WERI-Rb-1 (cell line): Measurements from ENCODE around the gene CCR9.

Experiments used
- DNase-seq: peaks from one replicate; pipeline ENCODE4 v3.0.0-alpha.2; 2020
- H3K27ac ChIP-seq: fragments of 250-450 bp; sonication (Bioruptor Pico); 2 replicates; pipeline ENCODE4 v1.5.1; 2020; ENCODE audit warnings: mild to moderate bottlenecking, moderate library complexity
- H3K27me3 ChIP-seq: fragments of 250-450 bp; sonication (Bioruptor Pico); 2 replicates; pipeline ENCODE4 v1.5.1; 2021; ENCODE audit warnings: mild to moderate bottlenecking, low read depth, moderate library complexity; ENCODE audit not compliant: insufficient read depth, severe bottlenecking
- H3K36me3 ChIP-seq: fragments of 250-450 bp; sonication (Bioruptor Pico); 2 replicates; pipeline ENCODE4 v1.5.1; 2020; ENCODE audit warnings: mild to moderate bottlenecking, moderate library complexity
- H3K4me3 ChIP-seq: 2 replicates; pipeline ENCODE4 v1.5.1; 2011; ENCODE audit warnings: low read depth, mild to moderate bottlenecking, control low read depth, low read length
- H3K9me3 ChIP-seq: fragments of 250-450 bp; sonication (Bioruptor Pico); 2 replicates; pipeline ENCODE4 v1.5.1; 2021; ENCODE audit warnings: mild to moderate bottlenecking, moderate library complexity; ENCODE audit not compliant: severe bottlenecking
- TF ChIP-seq, protein P1 (sequence below): IDR thresholded peaks from 2 replicates; pipeline ENCODE4 v1.5.1; 2011; ENCODE audit warnings: low read depth, mild to moderate bottlenecking, control low read depth, inconsistent platforms, low read length

The CCR9 gene

DNA sequence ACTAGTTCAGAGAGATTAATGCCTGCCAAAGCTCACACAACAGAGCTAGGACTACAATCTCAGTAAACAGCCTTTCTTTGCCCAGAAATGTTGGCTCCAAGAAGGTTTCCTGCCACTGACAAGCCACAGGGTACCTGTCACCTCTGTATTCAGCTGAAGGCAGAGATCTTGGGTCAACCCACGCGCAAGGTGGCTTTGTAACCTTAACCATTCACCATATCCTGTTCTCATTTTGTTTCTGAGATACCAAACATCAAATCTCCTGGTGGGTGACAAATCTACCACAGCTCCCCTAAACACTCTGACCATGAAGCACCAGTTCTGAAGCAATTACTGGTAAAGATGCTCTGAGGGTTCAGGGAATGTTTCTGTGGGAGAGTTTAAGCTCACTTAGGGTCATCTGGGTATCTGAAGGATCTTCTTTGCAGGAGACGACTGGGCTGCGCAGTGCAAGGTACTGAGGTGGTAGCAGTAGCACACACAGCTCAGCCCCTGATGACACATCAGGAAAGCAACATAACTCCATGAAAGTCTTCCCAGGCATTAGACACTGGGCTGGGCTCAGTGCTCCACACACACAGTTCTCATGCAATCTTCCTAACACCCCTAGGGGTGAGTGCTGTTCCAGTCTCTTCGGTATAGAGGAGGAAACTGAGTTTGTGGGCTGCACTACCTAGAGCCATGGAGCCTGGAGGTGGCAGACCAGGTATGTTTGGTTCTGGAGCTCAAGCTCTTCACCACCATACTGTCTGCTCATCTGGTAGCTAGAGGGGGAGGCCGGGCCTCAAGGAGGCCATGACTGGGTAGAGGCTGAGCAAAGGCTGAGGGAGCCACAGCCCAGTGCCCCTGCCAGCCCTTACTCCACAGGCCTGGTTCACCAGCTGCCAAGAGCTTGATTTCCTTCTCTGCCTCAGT is 64.6 kb downstream of the CCR9 start:
- no peak for DNase-seq
- H3K4me3 ChIP-seq = no peak overlapping the region
- TF ChIP-seq, protein P1, sequence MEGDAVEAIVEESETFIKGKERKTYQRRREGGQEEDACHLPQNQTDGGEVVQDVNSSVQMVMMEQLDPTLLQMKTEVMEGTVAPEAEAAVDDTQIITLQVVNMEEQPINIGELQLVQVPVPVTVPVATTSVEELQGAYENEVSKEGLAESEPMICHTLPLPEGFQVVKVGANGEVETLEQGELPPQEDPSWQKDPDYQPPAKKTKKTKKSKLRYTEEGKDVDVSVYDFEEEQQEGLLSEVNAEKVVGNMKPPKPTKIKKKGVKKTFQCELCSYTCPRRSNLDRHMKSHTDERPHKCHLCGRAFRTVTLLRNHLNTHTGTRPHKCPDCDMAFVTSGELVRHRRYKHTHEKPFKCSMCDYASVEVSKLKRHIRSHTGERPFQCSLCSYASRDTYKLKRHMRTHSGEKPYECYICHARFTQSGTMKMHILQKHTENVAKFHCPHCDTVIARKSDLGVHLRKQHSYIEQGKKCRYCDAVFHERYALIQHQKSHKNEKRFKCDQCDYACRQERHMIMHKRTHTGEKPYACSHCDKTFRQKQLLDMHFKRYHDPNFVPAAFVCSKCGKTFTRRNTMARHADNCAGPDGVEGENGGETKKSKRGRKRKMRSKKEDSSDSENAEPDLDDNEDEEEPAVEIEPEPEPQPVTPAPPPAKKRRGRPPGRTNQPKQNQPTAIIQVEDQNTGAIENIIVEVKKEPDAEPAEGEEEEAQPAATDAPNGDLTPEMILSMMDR = no peak
- peaks cover 100% of the 10 kb centered on the region for H3K36me3 ChIP-seq
- H3K27me3 ChIP-seq = no peaks in the 10 kb centered on the region
- no peak overlapping the region for H3K27ac ChIP-seq
- H3K9me3 ChIP-seq = no peaks in the 10 kb centered on the region

DNA sequence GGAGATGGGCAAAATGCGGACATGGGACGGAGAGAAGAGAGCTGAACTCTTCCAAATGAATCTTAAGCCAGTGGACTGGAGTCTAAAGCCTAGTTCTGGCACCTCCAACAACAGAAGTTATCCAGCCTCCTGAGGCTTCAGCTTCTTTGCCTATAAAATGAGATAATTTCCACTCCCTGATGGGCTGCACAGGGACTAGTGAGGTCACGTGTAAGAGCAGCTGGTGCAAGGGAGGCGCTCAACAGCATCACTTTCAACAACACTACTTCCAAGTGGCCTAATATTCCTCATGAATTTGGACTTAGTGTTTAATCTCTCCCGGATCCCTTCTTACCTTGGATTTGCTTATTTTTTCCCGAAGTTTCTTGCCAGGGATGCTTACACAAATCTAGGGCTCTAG is 65.6 kb downstream of the CCR9 start:
- Histone ChIP-seq H3K36me3 (peaks cover 98% of the 10 kb centered on the region), H3K4me3 (no peak overlapping the region), H3K27ac (no peak overlapping the region), H3K27me3 (no peaks in the 10 kb centered on the region), H3K9me3 (no peaks in the 10 kb centered on the region)
- DNase-seq = no peak
- TF ChIP-seq, protein P1 = no peak

DNA sequence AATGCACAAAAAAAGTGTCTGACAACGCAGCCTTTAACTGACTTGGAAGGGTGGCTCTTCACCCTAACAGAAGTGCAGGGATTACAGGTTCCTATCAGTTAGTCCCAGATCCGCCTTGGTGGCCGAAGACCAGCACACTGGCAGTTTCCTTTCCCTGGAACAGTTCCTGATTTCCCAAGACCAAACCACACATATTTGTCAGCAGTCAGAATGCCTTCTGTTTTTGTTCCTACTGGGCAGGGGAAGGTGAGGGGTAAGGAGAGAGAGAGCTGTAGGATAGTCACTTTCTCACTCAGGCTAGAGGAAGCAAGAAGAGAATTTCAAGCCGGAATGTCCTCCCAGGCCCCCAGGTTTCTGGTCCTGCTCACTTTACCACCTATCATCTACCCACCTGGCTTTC is 66.1 kb downstream of the CCR9 start:
- peaks cover 98% of the 10 kb centered on the region for H3K36me3 ChIP-seq
- H3K27me3 ChIP-seq = no peaks in the 10 kb centered on the region
- no peak overlapping the region for H3K4me3 ChIP-seq
- H3K9me3 ChIP-seq = no peaks in the 10 kb centered on the region
- DNase-seq = no peak
- TF ChIP-seq, protein P1 = no peak
- H3K27ac ChIP-seq = no peak overlapping the region
